Duodenal mucosa (tissue), 2 donors: ENCODE results near the gene B4GALT4.
"Not testable (repeated sequence)": the region's sequence is repeated elsewhere in the genome, so short reads cannot be mapped to it uniquely, and the experiment has no call there.

Experiments
- H3K27ac ChIP-seq: one replicate; pipeline ENCODE4 v1.7.0; 2013; ENCODE audit warnings: low read depth, low read length
- H3K27me3 ChIP-seq, 2 donors: one replicate each; pipeline ENCODE4 v1.7.0; 2013; ENCODE audit warnings: low read length in 2 of 2, control low read depth in 1 of 2; ENCODE audit not compliant: insufficient read depth in 2 of 2, control insufficient read depth in 1 of 2
- H3K36me3 ChIP-seq, 2 donors: one replicate each; pipeline ENCODE4 v1.7.0; 2013; ENCODE audit warnings: low read length in 2 of 2, control low read depth in 1 of 2; ENCODE audit not compliant: insufficient read depth in 2 of 2, control insufficient read depth in 1 of 2
- H3K4me1 ChIP-seq, 2 donors: one replicate each; pipeline ENCODE4 v1.7.0; 2013; ENCODE audit warnings: low read length in 2 of 2, control low read depth in 1 of 2; ENCODE audit not compliant: insufficient read depth in 2 of 2, control insufficient read depth in 1 of 2
- H3K4me3 ChIP-seq, 2 donors: one replicate each; pipeline ENCODE4 v1.7.0; 2013; ENCODE audit warnings: low read length in 2 of 2, low read depth in 1 of 2
- H3K9ac ChIP-seq, 2 donors: one replicate each; pipeline ENCODE4 v1.7.0; 2013; ENCODE audit warnings: low read length in 2 of 2, low read depth in 1 of 2
- H3K9me3 ChIP-seq, 2 donors: one replicate each; pipeline ENCODE4 v1.7.0; 2013; ENCODE audit warnings: low read length in 2 of 2, control low read depth in 1 of 2; ENCODE audit not compliant: control insufficient read depth in 1 of 2

B4GALT4 gene

DNA sequence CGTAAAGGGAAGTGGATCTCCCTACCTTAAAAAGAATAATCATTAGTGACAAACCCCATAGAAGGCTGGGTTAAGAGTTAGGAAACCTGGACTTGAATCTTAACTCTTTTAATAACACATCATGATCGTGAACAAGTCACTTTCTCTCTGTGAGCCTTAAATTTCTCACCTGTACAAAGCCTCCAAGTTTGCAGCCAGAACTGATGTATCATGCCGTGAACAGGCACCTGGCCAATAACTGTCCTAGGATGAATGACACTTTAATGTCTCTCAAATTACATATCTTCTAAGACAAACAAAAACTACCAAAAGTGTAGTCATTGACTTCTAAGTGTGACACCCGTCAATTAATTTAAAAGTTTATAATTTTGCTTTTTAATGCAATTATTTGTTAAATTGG lies 63.4 kb downstream of the B4GALT4 start:
- no peaks in the 10 kb centered on the region for H3K9me3 ChIP-seq
- H3K4me3 ChIP-seq = no peak overlapping the region
- H3K27ac ChIP-seq = no peak overlapping the region
- H3K9ac ChIP-seq = no peak overlapping the region
- no peaks in the 10 kb centered on the region for H3K4me1 ChIP-seq
- H3K27me3 ChIP-seq = no peaks in the 10 kb centered on the region
- H3K36me3 ChIP-seq = no peaks in the 10 kb centered on the region

DNA sequence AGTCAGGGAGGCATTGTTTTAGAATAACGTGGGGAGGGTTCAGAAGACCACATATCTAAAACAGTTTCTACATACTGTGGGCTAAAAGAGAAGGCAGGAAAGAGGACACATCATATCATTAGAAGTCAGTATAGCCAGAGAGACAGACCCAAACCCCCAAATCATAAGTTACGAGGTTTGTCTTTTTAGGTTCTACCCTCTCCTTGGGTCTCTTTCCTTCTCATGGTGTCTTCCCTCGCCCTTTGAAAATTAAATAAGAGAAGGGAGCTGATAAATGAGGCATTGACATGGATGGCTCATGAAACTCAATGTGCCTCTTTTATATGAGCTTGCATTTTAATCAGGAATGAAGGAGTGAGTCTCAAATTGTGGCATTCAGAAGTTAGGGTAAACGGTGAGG lies 63.9 kb downstream of the B4GALT4 start:
- H3K27ac ChIP-seq = no peak overlapping the region
- no peaks in the 10 kb centered on the region for H3K27me3 ChIP-seq
- H3K4me3 ChIP-seq = no peak overlapping the region
- H3K9me3 ChIP-seq = no peaks in the 10 kb centered on the region
- H3K9ac ChIP-seq = no peak overlapping the region
- H3K4me1 ChIP-seq = no peaks in the 10 kb centered on the region
- H3K36me3 ChIP-seq = no peaks in the 10 kb centered on the region

GRCh38 chr3:119175872-119176756 lies 64.6 kb downstream of the B4GALT4 start:
- no peak overlapping the region for H3K27ac ChIP-seq
- no peaks in the 10 kb centered on the region for H3K4me1 ChIP-seq
- no peaks in the 10 kb centered on the region for H3K9me3 ChIP-seq
- no peak overlapping the region for H3K4me3 ChIP-seq
- H3K27me3 ChIP-seq = no peaks in the 10 kb centered on the region
- no peak overlapping the region for H3K9ac ChIP-seq
- H3K36me3 ChIP-seq = no peaks in the 10 kb centered on the region

DNA sequence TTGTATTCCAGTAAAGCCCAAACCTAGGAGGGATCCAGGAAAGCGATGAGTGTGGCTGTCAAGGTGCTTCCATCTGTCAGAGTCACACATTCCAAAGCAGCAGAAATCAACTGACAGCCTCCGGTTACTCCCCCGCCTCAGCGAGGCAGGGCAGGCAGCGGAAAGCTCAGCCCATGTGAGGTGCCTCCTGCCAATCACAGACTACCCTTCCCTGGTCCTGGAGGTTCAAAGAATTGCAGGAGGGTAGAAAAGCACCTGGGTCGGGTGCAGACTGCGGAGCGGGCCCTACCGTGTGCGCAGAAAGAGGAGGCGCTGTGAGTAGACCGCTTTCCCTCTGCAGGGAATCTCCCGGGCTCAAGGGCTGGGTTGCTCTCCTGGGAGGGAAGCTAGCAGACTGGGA lies 67.4 kb downstream of the B4GALT4 start, which contains the start of gene UPK1B:
UPK1B (plus strand) TSS at position 274 of the 400 bp plus-strand sequence. CDS start 13,144 bp downstream, outside the sequence.
- Histone ChIP-seq H3K4me1 (no peaks in the 10 kb centered on the region), H3K4me3 (no peak within 1 kb of the TSS), H3K36me3 (no peaks in the 10 kb centered on the region), H3K27ac (no peak within 1 kb of the TSS), H3K9me3 (no peaks in the 10 kb centered on the region), H3K9ac (no peak within 1 kb of the TSS), H3K27me3 (no peaks in the 10 kb centered on the region)

DNA sequence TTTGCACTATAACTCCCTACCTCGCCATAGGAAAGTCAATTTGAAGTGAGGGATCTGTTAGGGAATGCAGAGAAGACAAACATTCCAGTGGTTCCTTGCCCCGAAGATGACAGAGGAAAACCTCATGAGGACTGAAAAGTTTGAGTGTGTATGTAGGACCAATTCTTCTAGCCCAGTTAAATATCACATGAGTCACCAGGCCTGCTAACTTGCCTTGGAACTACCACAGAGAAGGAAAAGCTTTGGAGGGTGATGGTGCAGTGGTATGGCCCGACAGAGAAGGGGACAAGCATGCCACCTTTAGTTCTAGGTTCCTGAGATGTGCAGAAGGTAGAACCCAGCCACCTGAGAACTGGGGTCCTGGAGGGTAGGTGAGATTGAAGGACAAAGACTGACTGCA lies 69.9 kb downstream of the B4GALT4 start:
- Histone ChIP-seq H3K9me3 (no peaks in the 10 kb centered on the region), H3K36me3 (no peaks in the 10 kb centered on the region), H3K4me3 (no peak overlapping the region), H3K27ac (no peak overlapping the region), H3K4me1 (no peaks in the 10 kb centered on the region), H3K27me3 (no peaks in the 10 kb centered on the region), H3K9ac (no peak overlapping the region)

- H3K4me1 ChIP-seq, H3K27ac ChIP-seq, H3K36me3 ChIP-seq, H3K27me3 ChIP-seq, H3K4me3 ChIP-seq, H3K9ac ChIP-seq, H3K9me3 ChIP-seq: not testable (repeated sequence)
These were observed 75.9 kb downstream of the B4GALT4 start for GRCh38 chr3:119164745-119165144.
